AG04449 (cell line): ENCODE results near the gene SOCS3.

Experiments used
- CTCF ChIA-PET: fragments of 350-600 bp; formaldehyde crosslinking; extraction: SDS; loops from one replicate; lab custom pipeline; 2021; ENCODE audit warnings: antibody characterized with exemption; lab: Yijun Ruan, JAX
- POLR2A ChIA-PET: fragments of 400-600, 350-600 bp; formaldehyde crosslinking; extraction: SDS; loops from one replicate; lab custom pipeline; 2020; ENCODE audit warnings: antibody characterized with exemption, inconsistent platforms; lab: Yijun Ruan, JAX
- DNase-seq: peaks from one replicate; pipeline ENCODE4 v3.0.0-alpha.2; 2010; ENCODE audit warnings: low read depth, low spot score
- H3K4me3 ChIP-seq: 2 replicates; pipeline ENCODE4 v1.5.1; 2011; ENCODE audit warnings: low read depth, mild to moderate bottlenecking, control low read depth, low read length
- TF ChIP-seq, protein P1 (sequence below): IDR thresholded peaks from one replicate; pipeline ENCODE4 v1.5.1; 2011; ENCODE audit warnings: mild to moderate bottlenecking, moderate library complexity, low read length, control low read depth, inconsistent platforms; ENCODE audit not compliant: insufficient read depth; ENCODE audit errors: missing control alignments

Gene SOCS3

DNA sequence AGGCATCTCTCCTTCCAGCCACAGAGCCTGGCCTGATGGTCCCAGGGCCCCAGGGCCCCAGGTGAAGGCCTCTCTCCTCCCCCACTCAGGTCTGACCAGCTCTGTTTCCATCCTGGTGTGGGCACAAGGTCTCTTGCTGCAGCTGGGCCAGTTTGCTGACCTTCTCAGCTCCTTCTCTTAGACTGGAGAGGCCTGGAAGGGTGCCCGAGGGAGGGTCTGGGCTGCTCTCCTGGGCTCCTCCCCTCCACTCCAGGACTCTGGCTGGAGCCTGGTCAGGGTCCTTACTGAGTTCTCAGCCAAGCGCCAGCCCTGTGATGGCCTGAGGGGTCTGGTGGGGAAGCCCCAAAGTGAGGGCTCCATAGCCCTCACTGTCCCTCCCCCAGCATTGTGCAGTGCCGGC lies 12.4 kb downstream of the SOCS3 start:
- TF ChIP-seq, protein P1, sequence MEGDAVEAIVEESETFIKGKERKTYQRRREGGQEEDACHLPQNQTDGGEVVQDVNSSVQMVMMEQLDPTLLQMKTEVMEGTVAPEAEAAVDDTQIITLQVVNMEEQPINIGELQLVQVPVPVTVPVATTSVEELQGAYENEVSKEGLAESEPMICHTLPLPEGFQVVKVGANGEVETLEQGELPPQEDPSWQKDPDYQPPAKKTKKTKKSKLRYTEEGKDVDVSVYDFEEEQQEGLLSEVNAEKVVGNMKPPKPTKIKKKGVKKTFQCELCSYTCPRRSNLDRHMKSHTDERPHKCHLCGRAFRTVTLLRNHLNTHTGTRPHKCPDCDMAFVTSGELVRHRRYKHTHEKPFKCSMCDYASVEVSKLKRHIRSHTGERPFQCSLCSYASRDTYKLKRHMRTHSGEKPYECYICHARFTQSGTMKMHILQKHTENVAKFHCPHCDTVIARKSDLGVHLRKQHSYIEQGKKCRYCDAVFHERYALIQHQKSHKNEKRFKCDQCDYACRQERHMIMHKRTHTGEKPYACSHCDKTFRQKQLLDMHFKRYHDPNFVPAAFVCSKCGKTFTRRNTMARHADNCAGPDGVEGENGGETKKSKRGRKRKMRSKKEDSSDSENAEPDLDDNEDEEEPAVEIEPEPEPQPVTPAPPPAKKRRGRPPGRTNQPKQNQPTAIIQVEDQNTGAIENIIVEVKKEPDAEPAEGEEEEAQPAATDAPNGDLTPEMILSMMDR = no peak
- CTCF ChIA-PET = interaction anchor here (1.2 to 3.0 kb wide), 2 partner anchors 14 to 97 kb away, joined by 5 to 7 read pairs; no protein-coding TSS in a partner anchor
- no peak for DNase-seq
- POLR2A ChIA-PET = no interaction called here
- H3K4me3 ChIP-seq = no peak overlapping the region

DNA sequence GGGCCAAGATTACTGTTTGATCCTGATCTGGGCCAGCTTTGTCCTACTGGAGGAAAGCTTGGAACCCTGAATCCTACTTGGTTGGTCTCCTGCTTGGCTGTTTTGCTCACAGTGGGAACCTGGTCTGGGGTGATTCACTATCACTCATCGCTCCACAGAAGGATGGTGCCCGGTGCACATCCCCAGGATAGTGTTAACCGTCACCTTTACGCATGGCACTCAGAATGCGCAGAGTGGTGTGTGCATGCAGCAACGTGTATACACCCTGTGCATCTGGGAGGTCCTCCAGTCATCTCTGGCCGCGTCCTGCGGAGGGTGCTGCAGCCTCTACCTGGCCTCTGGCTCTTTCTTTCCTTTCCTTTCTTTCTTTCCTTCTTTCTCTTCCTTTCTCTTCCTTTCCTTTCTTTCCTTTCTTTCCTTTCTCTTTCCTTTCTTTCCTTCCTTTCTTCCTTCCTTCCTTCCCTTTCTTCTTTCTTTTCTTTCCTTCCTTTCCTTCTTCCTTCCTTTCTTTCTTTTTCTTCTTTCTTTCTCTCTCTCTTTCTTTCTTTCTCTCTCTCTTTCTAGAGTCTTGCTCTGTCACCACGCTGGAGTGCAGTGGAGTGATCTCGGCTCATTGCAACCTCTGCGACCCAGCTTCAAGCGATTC lies 13.1 kb downstream of the SOCS3 start:
- TF ChIP-seq, protein P1 = no peak
- CTCF ChIA-PET = interaction anchor here (0.7 to 1.2 kb wide), 2 partner anchors 30 to 58 kb away, joined by 3 read pairs; no protein-coding TSS in a partner anchor
- no peak overlapping the region for H3K4me3 ChIP-seq
- DNase-seq = no peak
- POLR2A ChIA-PET = no interaction called here

DNA sequence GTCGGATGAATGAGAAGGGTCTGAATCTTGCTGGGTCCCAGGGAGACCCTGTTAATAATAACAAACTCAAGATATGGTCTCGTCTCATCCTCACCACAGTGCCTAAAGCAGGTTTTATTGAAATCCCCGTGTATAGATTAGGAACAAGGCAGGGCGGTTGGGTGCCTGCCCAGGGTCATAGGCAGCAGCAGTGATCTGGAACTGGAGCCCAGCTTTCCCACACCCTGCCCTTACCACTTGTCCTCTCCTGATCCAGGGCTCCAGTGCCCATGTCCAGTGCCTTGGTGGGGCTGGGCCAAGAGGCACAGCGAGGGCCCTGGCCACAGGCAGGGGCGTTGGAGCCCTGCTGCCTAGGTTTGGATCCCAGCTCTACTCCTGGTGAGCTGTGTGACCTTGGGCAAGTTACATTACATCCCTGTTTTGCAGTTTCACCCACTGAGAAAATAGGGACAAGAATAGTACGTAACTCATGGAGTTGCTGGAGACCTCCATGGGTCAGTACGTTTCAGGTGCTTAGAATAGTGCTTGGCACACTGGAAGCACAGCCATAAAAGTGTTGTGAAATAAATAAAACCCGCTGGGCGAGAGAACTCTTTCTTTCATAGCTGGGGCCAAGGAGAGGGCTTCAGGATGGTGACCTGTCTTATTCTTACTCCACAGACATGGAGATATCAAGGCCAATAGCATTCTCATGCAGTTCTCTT lies 13.9 kb downstream of the SOCS3 start:
- H3K4me3 ChIP-seq = no peak overlapping the region
- TF ChIP-seq, protein P1 = no peak
- CTCF ChIA-PET = interaction anchor here (0.7 to 2.1 kb wide), 3 partner anchors 15 to 57 kb away, joined by 3 to 8 read pairs (median 3); partner anchors contain the start of gene SOCS3
- DNase-seq = no peak
- POLR2A ChIA-PET = no interaction called here

DNA sequence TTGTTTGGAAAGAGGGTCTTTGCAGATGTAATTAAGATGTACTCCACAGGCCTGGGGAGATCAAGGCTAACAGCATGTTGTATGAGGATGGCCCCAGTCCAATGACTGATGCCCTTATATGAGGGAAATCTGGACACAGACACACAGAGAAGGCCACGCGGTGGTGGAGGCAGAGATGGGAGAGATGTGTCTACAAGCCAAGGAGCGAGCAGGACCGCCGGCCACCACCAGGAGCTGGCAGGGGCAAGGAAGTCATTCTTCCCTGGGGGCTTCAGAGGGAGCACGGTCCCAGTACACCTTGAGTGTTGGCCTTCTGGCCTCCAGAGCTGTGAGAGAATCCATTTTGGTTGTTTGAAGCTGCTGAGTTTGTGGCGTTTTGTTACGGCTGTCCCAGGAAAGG lies 14.7 kb downstream of the SOCS3 start:
- TF ChIP-seq, protein P1 = no peak
- CTCF ChIA-PET = interaction anchor here (1.0 to 2.3 kb wide), 4 partner anchors 15 to 76 kb away, joined by 3 to 8 read pairs (median 6); partner anchors contain the start of gene SOCS3
- H3K4me3 ChIP-seq = no peak overlapping the region
- POLR2A ChIA-PET = no interaction called here
- no peak for DNase-seq

DNA sequence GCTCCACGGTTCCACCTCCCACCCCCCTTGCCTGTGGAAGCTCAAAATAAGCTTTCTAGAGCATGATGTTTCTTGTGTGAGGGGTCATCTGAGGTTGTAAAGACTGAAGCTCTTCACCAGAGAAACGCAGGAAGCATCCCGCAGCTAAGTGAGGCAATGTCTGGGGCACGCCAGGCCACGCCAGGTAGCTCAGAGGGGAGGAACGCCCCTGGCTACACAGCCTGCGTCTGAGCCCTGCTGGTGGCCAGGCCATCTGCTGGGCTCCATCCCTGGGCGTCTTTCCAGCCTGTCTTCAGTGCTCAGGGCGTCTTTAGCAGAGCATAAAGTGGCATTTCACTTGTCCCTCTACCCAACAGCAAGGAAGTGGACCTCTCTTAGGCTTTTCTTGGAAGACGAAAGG lies 15.2 kb downstream of the SOCS3 start:
- POLR2A ChIA-PET = no interaction called here
- no peak overlapping the region for H3K4me3 ChIP-seq
- no peak for DNase-seq
- CTCF ChIA-PET = interaction anchor here (1.0 to 2.3 kb wide), 4 partner anchors 10 to 77 kb away, joined by 4 to 8 read pairs (median 6); partner anchors contain the start of gene SOCS3
- TF ChIP-seq, protein P1 = no peak
